Liver (tissue), 3 donors: Measurements from ENCODE around the gene SMAD6.

Experiments used
- EGR1 ChIP-seq, 2 donors: IDR thresholded peaks; 2 replicates each; pipeline ENCODE4 v1.6.1; 2016 to 2018; ENCODE audit warnings: antibody characterized with exemption in 2 of 2, low read depth in 2 of 2
- FOXA1 ChIP-seq: IDR thresholded peaks from 2 replicates; pipeline ENCODE4 v1.6.1; 2016; ENCODE audit warnings: antibody characterized with exemption
- GABPA ChIP-seq, 2 donors: IDR thresholded peaks in 1 of 2; conservative IDR thresholded peaks in 1 of 2; 2 replicates each; pipeline ENCODE4 v1.6.1; 2016; ENCODE audit warnings: antibody characterized with exemption in 2 of 2, mild to moderate bottlenecking in 1 of 2, moderate library complexity in 1 of 2
- JUND ChIP-seq, 2 donors: IDR thresholded peaks; 2 replicates each; pipeline ENCODE4 v1.6.1; 2016; ENCODE audit warnings: antibody characterized with exemption in 2 of 2
- MAX ChIP-seq: IDR thresholded peaks from 2 replicates; pipeline ENCODE4 v1.6.1; 2016; ENCODE audit warnings: antibody characterized with exemption
- NR2F2 ChIP-seq: IDR thresholded peaks from 2 replicates; pipeline ENCODE4 v1.6.1; 2016; ENCODE audit warnings: antibody characterized with exemption
- RAD21 ChIP-seq, 2 donors: IDR thresholded peaks; 2 replicates each; pipeline ENCODE4 v1.6.1; 2016; ENCODE audit warnings: antibody characterized with exemption in 2 of 2, mild to moderate bottlenecking in 2 of 2
- SP1 ChIP-seq: IDR thresholded peaks from 2 replicates; pipeline ENCODE4 v1.6.1; 2018; ENCODE audit warnings: antibody characterized with exemption, mild to moderate bottlenecking
- TAF1 ChIP-seq: conservative IDR thresholded peaks from 2 replicates; pipeline ENCODE4 v1.6.1; 2016; ENCODE audit warnings: antibody characterized with exemption, mild to moderate bottlenecking
- YY1 ChIP-seq: IDR thresholded peaks from 2 replicates; pipeline ENCODE4 v1.6.1; 2016; ENCODE audit warnings: antibody characterized with exemption, mild to moderate bottlenecking
- TF ChIP-seq, protein P1 (sequence below): fragments of 150-350 bp; IDR thresholded peaks from 2 replicates; pipeline ENCODE4 v1.5.1; 2017; ENCODE audit warnings: improper control_type of control experiment, low read depth, low read length; ENCODE audit not compliant: missing input control
- TF ChIP-seq, protein P2 (sequence below): IDR thresholded peaks from 2 replicates; pipeline ENCODE4 v1.6.1; 2016; ENCODE audit warnings: antibody characterized with exemption, mild to moderate bottlenecking
- TF ChIP-seq, protein P3 (sequence below): IDR thresholded peaks from 2 replicates; pipeline ENCODE4 v1.6.1; 2016; ENCODE audit warnings: antibody characterized with exemption
- TF ChIP-seq, protein P4 (sequence below): IDR thresholded peaks from 2 replicates; pipeline ENCODE4 v1.6.1; 2016; ENCODE audit warnings: antibody characterized with exemption
- donor health status: healthy.
- donor health status: healthy.

GRCh38 chr15:66726386-66726785, 24.4 kb downstream of the SMAD6 start:
- TF ChIP-seq RAD21 (IDR thresholded peaks at IDR 0.05) (no peak), MAX (no peak), JUND (IDR thresholded peaks at IDR 0.05) (no peak), EGR1 (IDR thresholded peaks at IDR 0.05; ENCODE audit: low read depth in 2 of 2) (no peak), FOXA1 (no peak), TAF1 (no peak), YY1 (no peak), GABPA (IDR thresholded peaks at IDR 0.05 in 1 of 2, conservative IDR thresholded peaks at IDR 0.05 in 1 of 2) (no peak), NR2F2 (no peak), SP1 (no peak)
- TF ChIP-seq, protein P1, sequence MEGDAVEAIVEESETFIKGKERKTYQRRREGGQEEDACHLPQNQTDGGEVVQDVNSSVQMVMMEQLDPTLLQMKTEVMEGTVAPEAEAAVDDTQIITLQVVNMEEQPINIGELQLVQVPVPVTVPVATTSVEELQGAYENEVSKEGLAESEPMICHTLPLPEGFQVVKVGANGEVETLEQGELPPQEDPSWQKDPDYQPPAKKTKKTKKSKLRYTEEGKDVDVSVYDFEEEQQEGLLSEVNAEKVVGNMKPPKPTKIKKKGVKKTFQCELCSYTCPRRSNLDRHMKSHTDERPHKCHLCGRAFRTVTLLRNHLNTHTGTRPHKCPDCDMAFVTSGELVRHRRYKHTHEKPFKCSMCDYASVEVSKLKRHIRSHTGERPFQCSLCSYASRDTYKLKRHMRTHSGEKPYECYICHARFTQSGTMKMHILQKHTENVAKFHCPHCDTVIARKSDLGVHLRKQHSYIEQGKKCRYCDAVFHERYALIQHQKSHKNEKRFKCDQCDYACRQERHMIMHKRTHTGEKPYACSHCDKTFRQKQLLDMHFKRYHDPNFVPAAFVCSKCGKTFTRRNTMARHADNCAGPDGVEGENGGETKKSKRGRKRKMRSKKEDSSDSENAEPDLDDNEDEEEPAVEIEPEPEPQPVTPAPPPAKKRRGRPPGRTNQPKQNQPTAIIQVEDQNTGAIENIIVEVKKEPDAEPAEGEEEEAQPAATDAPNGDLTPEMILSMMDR, result no peak
- TF ChIP-seq, protein P2, sequence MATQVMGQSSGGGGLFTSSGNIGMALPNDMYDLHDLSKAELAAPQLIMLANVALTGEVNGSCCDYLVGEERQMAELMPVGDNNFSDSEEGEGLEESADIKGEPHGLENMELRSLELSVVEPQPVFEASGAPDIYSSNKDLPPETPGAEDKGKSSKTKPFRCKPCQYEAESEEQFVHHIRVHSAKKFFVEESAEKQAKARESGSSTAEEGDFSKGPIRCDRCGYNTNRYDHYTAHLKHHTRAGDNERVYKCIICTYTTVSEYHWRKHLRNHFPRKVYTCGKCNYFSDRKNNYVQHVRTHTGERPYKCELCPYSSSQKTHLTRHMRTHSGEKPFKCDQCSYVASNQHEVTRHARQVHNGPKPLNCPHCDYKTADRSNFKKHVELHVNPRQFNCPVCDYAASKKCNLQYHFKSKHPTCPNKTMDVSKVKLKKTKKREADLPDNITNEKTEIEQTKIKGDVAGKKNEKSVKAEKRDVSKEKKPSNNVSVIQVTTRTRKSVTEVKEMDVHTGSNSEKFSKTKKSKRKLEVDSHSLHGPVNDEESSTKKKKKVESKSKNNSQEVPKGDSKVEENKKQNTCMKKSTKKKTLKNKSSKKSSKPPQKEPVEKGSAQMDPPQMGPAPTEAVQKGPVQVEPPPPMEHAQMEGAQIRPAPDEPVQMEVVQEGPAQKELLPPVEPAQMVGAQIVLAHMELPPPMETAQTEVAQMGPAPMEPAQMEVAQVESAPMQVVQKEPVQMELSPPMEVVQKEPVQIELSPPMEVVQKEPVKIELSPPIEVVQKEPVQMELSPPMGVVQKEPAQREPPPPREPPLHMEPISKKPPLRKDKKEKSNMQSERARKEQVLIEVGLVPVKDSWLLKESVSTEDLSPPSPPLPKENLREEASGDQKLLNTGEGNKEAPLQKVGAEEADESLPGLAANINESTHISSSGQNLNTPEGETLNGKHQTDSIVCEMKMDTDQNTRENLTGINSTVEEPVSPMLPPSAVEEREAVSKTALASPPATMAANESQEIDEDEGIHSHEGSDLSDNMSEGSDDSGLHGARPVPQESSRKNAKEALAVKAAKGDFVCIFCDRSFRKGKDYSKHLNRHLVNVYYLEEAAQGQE, result no peak
- TF ChIP-seq, protein P3, sequence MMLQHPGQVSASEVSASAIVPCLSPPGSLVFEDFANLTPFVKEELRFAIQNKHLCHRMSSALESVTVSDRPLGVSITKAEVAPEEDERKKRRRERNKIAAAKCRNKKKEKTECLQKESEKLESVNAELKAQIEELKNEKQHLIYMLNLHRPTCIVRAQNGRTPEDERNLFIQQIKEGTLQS, result no peak
- TF ChIP-seq, protein P4, sequence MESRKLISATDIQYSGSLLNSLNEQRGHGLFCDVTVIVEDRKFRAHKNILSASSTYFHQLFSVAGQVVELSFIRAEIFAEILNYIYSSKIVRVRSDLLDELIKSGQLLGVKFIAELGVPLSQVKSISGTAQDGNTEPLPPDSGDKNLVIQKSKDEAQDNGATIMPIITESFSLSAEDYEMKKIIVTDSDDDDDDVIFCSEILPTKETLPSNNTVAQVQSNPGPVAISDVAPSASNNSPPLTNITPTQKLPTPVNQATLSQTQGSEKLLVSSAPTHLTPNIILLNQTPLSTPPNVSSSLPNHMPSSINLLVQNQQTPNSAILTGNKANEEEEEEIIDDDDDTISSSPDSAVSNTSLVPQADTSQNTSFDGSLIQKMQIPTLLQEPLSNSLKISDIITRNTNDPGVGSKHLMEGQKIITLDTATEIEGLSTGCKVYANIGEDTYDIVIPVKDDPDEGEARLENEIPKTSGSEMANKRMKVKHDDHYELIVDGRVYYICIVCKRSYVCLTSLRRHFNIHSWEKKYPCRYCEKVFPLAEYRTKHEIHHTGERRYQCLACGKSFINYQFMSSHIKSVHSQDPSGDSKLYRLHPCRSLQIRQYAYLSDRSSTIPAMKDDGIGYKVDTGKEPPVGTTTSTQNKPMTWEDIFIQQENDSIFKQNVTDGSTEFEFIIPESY, result no peak
